ENCODE results near the gene S100A6. TPM values are rescaled to one million over a fixed set of nuclear protein-coding genes. Genes with fewer than 3 reads are reported as not detected.

S100A6 gene
- total RNA-seq, 3 donors from 2014 or later, result 351 to 861 (median 423) TPM

DNA sequence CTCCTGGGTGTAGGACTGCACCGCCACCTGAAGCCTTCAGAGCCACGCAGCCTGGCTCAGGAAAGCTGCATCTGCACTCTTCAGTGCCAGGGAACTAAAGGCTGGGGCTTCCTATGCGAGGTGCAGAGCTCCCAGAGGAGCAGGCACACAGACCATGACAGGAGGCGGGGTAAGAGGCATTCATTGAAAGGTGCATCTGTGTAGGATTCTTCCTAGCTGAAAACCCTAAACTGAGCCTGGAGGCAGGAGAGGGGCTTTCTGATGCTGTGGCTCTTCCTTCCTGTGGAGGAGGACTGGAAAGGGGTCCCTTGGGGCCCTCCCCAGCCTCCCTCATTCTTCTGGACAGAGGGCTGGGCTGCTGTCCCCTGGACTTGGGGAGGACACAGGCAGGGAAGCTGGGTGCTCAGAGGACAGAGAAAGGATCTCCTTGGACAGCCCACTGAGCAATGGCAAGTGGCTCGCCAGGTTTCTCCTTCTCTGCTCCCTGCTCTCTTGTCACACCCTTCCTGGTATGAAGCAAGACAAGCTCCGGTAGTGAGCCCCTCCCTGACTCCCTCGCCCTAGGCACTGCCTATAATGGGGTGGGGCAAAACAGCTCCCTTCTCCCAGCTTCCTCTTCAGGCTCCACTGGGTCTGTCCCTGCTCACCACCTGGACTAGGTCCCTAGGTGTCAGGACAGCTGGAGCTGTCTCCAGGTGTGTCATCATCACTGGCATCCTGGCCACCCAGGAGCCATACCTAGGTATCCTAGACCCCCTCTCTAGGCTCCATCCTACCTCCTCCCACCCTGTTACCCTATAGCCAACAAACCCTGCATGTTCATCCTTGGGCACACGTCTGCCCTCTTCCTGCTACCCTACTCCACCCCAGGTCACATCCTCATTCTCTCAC, 20.0 kb downstream of the S100A6 start:
- TF ChIP-seq POLR2A (IDR thresholded peaks at IDR 0.05) (no peak), POLR2AphosphoS5 (IDR thresholded peaks at IDR 0.05) (no peak)
- TF ChIP-seq, protein P1, sequence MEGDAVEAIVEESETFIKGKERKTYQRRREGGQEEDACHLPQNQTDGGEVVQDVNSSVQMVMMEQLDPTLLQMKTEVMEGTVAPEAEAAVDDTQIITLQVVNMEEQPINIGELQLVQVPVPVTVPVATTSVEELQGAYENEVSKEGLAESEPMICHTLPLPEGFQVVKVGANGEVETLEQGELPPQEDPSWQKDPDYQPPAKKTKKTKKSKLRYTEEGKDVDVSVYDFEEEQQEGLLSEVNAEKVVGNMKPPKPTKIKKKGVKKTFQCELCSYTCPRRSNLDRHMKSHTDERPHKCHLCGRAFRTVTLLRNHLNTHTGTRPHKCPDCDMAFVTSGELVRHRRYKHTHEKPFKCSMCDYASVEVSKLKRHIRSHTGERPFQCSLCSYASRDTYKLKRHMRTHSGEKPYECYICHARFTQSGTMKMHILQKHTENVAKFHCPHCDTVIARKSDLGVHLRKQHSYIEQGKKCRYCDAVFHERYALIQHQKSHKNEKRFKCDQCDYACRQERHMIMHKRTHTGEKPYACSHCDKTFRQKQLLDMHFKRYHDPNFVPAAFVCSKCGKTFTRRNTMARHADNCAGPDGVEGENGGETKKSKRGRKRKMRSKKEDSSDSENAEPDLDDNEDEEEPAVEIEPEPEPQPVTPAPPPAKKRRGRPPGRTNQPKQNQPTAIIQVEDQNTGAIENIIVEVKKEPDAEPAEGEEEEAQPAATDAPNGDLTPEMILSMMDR (IDR thresholded peaks at IDR 0.05), result no peak
- H3K27ac ChIP-seq, result peak overlapping the region; percentile 69 to 84
- peaks cover 0 to 12% of the 10 kb centered on the region in 2 donors for H3K4me1 ChIP-seq
- intact Hi-C loops (cut with DNase I; ENCODE audit: low total_unique reads), result no loop called here
- H3K27me3 ChIP-seq, result no peaks in the 10 kb centered on the region
- no peaks in the 10 kb centered on the region for H3K9me3 ChIP-seq
- no peak overlapping the region for H3K4me3 ChIP-seq
- DNase-seq (ENCODE audit: low spot score in 2 of 2), result peak in 1 of 2 donors; percentile 82
- H3K36me3 ChIP-seq, result no peaks in the 10 kb centered on the region

DNA sequence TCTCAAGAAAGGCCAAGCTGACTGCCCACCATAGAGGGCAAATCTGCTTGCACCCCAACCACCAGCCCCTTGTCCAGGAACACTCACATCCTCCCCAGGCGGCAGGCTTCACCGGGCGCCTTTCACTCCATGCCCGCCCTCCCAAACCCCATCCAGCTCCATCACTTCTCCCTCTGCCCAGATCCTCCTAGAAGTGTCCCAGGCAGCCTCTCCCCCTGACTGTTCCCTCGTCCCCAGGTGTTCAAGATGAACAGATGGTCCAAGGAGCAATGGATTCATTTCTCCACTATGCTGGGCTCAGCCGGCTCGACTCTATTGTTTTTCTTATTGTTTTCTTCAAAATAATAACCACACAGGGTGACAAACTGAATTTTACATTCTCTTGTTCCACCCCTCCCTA, 22.1 kb downstream of the S100A6 start:
- peaks cover 0 to 12% of the 10 kb centered on the region in 2 donors for H3K4me1 ChIP-seq
- H3K4me3 ChIP-seq, result no peak overlapping the region
- intact Hi-C loops (cut with DNase I; ENCODE audit: low total_unique reads), result loop anchor here (5.0 kb wide), 1 partner anchor 254 kb away; no protein-coding TSS in a partner anchor
- DNase-seq (ENCODE audit: low spot score in 2 of 2), result no peak
- no peaks in the 10 kb centered on the region for H3K9me3 ChIP-seq
- H3K27ac ChIP-seq, result no peak overlapping the region
- no peak for TF ChIP-seq POLR2A (IDR thresholded peaks at IDR 0.05)
- TF ChIP-seq, protein P1 (IDR thresholded peaks at IDR 0.05), result no peak
- no peaks in the 10 kb centered on the region for H3K27me3 ChIP-seq
- H3K36me3 ChIP-seq, result no peaks in the 10 kb centered on the region

DNA sequence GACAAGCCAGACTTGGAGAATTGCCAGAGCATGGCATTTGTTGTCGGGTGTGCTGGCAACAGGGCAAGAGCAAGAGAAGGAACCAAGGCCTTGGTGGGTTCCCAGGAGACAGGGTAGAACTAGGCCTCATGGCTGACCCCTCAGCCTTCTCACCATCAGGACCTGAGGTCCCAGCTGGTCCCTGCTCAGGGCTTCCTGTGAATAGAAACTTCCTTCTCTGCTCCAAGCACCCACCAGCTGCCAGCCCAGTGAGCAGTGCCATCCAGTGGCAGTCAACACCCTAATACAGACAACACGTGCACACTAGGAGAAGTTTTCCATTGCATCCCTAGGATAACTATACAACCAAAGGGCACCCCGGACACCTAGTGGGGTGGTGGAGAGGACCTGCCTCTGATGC, 22.8 kb downstream of the S100A6 start:
- TF ChIP-seq POLR2AphosphoS5 (IDR thresholded peaks at IDR 0.05), result no peak
- TF ChIP-seq, protein P1 (IDR thresholded peaks at IDR 0.05), result no peak
- no peak for TF ChIP-seq POLR2A (IDR thresholded peaks at IDR 0.05)
- intact Hi-C loops (cut with DNase I; ENCODE audit: low total_unique reads), result loop anchor here (5.0 kb wide), 1 partner anchor 254 kb away; no protein-coding TSS in a partner anchor
- no peak for DNase-seq (ENCODE audit: low spot score in 2 of 2)

DNA sequence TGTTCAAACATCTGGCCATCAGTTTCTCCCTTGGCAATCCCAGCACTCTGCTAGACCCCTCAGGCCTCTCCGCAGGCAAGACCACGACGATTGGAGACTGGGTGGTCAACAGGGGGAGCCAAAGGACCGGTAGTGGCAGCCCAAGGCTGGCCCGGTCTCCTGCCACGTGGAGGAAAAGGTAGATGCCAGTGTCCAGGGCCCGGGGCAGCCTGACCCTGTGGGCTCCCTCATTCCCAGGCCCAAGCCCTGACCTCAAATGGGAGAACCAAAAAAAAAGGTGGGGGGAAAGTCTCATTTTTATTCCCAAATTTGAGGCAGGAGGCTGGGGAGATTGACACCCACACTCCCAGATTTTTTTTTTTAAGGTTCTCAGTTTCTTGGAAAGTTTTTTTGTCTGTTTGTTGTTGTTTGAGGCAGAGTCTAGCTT, 24.8 kb downstream of the S100A6 start:
- no peak overlapping the region for H3K27ac ChIP-seq
- intact Hi-C loops (cut with DNase I; ENCODE audit: low total_unique reads), result loop anchor here (5.0 kb wide), 1 partner anchor 256 kb away; no protein-coding TSS in a partner anchor
- TF ChIP-seq POLR2AphosphoS5 (IDR thresholded peaks at IDR 0.05), result peak in 2 of 3 donors; percentile 33 to 52
- TF ChIP-seq, protein P1 (IDR thresholded peaks at IDR 0.05), result peak; percentile 48 to 91 (median 90)
- TF ChIP-seq POLR2A (IDR thresholded peaks at IDR 0.05), result no peak

More for the DNA sequence above, 22.8 kb downstream of the S100A6 start:
- Histone ChIP-seq H3K27ac (no peak overlapping the region), H3K4me1 (peaks cover 0 to 12% of the 10 kb centered on the region in 2 donors), H3K9me3 (no peaks in the 10 kb centered on the region), H3K27me3 (no peaks in the 10 kb centered on the region), H3K4me3 (no peak overlapping the region), H3K36me3 (no peaks in the 10 kb centered on the region)

More for the DNA sequence above, 24.8 kb downstream of the S100A6 start:
- Histone ChIP-seq H3K9me3 (no peaks in the 10 kb centered on the region), H3K36me3 (no peaks in the 10 kb centered on the region), H3K27me3 (no peaks in the 10 kb centered on the region), H3K4me1 (peaks cover 0 to 18% of the 10 kb centered on the region in 2 donors), H3K4me3 (no peak overlapping the region)
- DNase-seq (ENCODE audit: low spot score in 2 of 2), result peak; percentile 70 to 71

Measured in breast epithelium (tissue), 4 donors.